G401 (cell line): ENCODE results near the gene BTBD6. TPM values are rescaled to one million over a fixed set of nuclear protein-coding genes. Genes with fewer than 3 reads are reported as not detected.
"Not testable (repeated sequence)": the region's sequence is repeated elsewhere in the genome, so short reads cannot be mapped to it uniquely, and the experiment has no call there.

Experiments
- DNase-seq: peaks from one replicate; pipeline ENCODE4 v3.0.0-alpha.2; 2015; ENCODE audit warnings: low spot score
- in situ Hi-C: cut with HindIII; loops from 2 replicates; pipeline ENCODE4 v1.10.0; 2016; ENCODE audit warnings: low sequenced_read_pairs, mixed read lengths
- total RNA-seq: library from RNA; depleted of rRNA; stranded (reverse); fragments of >200 nt; shearing (Covaris generic); gene quantifications from 2 replicates; pipeline ENCODE4 v1.2.3, GENCODE V29; 2014; rRNA removed

The BTBD6 gene
- total RNA-seq, 1 experiment from 2014 or later = 42.6 TPM

- DNase-seq = no peak
- in situ Hi-C loops = no loop called here
These were observed 35.6 kb downstream of the BTBD6 start for GRCh38 chr14:105283899-105284298.

GRCh38 chr14:105285174-105285573 lies 36.8 kb downstream of the BTBD6 start:
- no peak for DNase-seq
- in situ Hi-C loops = no loop called here

- in situ Hi-C loops = no loop called here
- DNase-seq = no peak
These were observed 38.4 kb downstream of the BTBD6 start for GRCh38 chr14:105286759-105287144.

- no peak for DNase-seq
- in situ Hi-C loops = no loop called here
These were observed 39.1 kb downstream of the BTBD6 start for GRCh38 chr14:105287249-105288102.

- DNase-seq, in situ Hi-C loops: not testable (repeated sequence)
These were observed 40.6 kb downstream of the BTBD6 start for GRCh38 chr14:105288936-105289335.

- no peak for DNase-seq
- in situ Hi-C loops = no loop called here
These were observed 42.5 kb downstream of the BTBD6 start for GRCh38 chr14:105290621-105291346.

- in situ Hi-C loops = no loop called here
- no peak for DNase-seq
These were observed 44.7 kb downstream of the BTBD6 start for GRCh38 chr14:105292826-105293711.

GRCh38 chr14:105294142-105294597 lies 45.8 kb downstream of the BTBD6 start:
- DNase-seq = no peak
- in situ Hi-C loops = no loop called here

- DNase-seq, in situ Hi-C loops: not testable (repeated sequence)
These were observed 49.0 kb downstream of the BTBD6 start for GRCh38 chr14:105297311-105297710.

GRCh38 chr14:105299654-105300541 lies 51.6 kb downstream of the BTBD6 start:
- no peak for DNase-seq

More at GRCh38 chr14:105299654-105300541, 51.6 kb downstream of the BTBD6 start:
- in situ Hi-C loops = no loop called here

Other genes with a start within 250 kb of the BTBD6 start
- gene CDCA4, start 227.4 kb upstream of the BTBD6 start, total RNA-seq = 69.8 and 83.1 TPM in 2 replicates
- gene GPR132, start 183.1 kb upstream of the BTBD6 start, total RNA-seq = 0.43 TPM in 1 of 2 replicates, not detected in the other
- gene JAG2, start 79.8 kb upstream of the BTBD6 start, total RNA-seq = 8.6 and 17.2 TPM in 2 replicates
- gene NUDT14, start 67.2 kb upstream of the BTBD6 start, total RNA-seq = 39.0 and 46.0 TPM in 2 replicates
- 30.3 and 46.8 TPM in 2 replicates for gene BRF1, start 52.5 kb downstream of the BTBD6 start, total RNA-seq
- 36.9 and 50.7 TPM in 2 replicates for gene PACS2, start 66.2 kb downstream of the BTBD6 start, total RNA-seq
- gene TEX22, start 150.0 kb downstream of the BTBD6 start, total RNA-seq = 0.41 and 2.0 TPM in 2 replicates
- 44.9 and 55.1 TPM in 2 replicates for gene MTA1, start 171.3 kb downstream of the BTBD6 start, total RNA-seq
- gene CRIP2, start 226.3 kb downstream of the BTBD6 start, total RNA-seq = 184 and 209 TPM in 2 replicates
- 8.6 TPM in 1 of 2 replicates, not detected in the other for gene CRIP1, start 238.4 kb downstream of the BTBD6 start, total RNA-seq
- gene TEDC1, start 242.7 kb downstream of the BTBD6 start, total RNA-seq = 67.1 and 89.1 TPM in 2 replicates